Lung (tissue), 12 donors: ENCODE measurements around the gene HM13. TPM values are rescaled to one million over a fixed set of nuclear protein-coding genes. Genes with fewer than 3 reads are reported as not detected.

Experiments
- ATAC-seq: fragments of 200-7000 bp; cut with Tn5 transposase; one replicate; pipeline ENCODE4 v1.9.1; 2020; ENCODE audit warnings: moderate number of reproducible peaks; ENCODE audit not compliant: insufficient read depth, low FRiP score
- DNase-seq, 3 donors: peaks; one replicate each; pipeline ENCODE4 v3.0.0-alpha.2; 2013 to 2017
- H3K27ac ChIP-seq, 2 donors: one replicate each; pipeline ENCODE4 v1.5.1; 2013; ENCODE audit warnings: mild to moderate bottlenecking in 2 of 2, moderate library complexity in 2 of 2, control low read depth in 1 of 2, inconsistent platforms in 1 of 2, low read depth in 1 of 2, low read length in 1 of 2
- H3K27me3 ChIP-seq, 3 donors: one replicate each; pipeline ENCODE4 v1.5.1; 2013; ENCODE audit warnings: low read length in 2 of 3; ENCODE audit not compliant: control insufficient read depth in 3 of 3, insufficient read depth in 3 of 3
- H3K36me3 ChIP-seq, 4 donors: one replicate each; pipeline ENCODE4 v1.5.1; 2013; ENCODE audit warnings: low read length in 4 of 4, mild to moderate bottlenecking in 1 of 4, moderate library complexity in 1 of 4; ENCODE audit not compliant: control insufficient read depth in 4 of 4, insufficient read depth in 4 of 4
- H3K4me1 ChIP-seq, 5 donors: one replicate each; pipeline ENCODE4 v1.5.1; 2013; ENCODE audit warnings: low read length in 5 of 5, mild to moderate bottlenecking in 2 of 5, moderate library complexity in 1 of 5; ENCODE audit not compliant: control insufficient read depth in 5 of 5, insufficient read depth in 5 of 5
- H3K4me3 ChIP-seq: one replicate; pipeline ENCODE4 v1.5.1; 2013; ENCODE audit warnings: mild to moderate bottlenecking, control low read depth, moderate library complexity
- H3K9ac ChIP-seq, 2 donors: one replicate each; pipeline ENCODE4 v1.5.1; 2013; ENCODE audit warnings: low read length in 2 of 2, control low read depth in 1 of 2; ENCODE audit not compliant: insufficient read depth in 1 of 2
- H3K9me3 ChIP-seq, 4 donors: one replicate each; pipeline ENCODE4 v1.5.1; 2013; ENCODE audit warnings: low read length in 3 of 4, mild to moderate bottlenecking in 1 of 4, moderate library complexity in 1 of 4; ENCODE audit not compliant: control insufficient read depth in 4 of 4, insufficient read depth in 3 of 4
- CTCF ChIP-seq: IDR thresholded peaks from 2 replicates; pipeline ENCODE4 v1.5.1; 2012; ENCODE audit warnings: mild to moderate bottlenecking; ENCODE audit errors: control extremely low read depth, extremely low read depth
- WGBS, 2 donors: extraction: QIAGEN DNeasy Blood & Tissue Kit; methylation state at CpG; one replicate each; pipeline ENCODE4 v1.1.7; 2013; 5-methylcytosine and 5-hydroxymethylcytosine counted together
- polyA plus RNA-seq, 2 donors: library from polyadenylated mRNA; stranded (reverse); fragments of 200-250 nt; gene quantifications; one replicate each; pipeline ENCODE4 v1.2.1, GENCODE V29; 2013
- total RNA-seq, 2 donors: library from RNA; depleted of rRNA in 1 of 2; stranded (reverse); fragments of >200 nt in 1 of 2; gene quantifications; one replicate each; pipeline ENCODE4 v1.2.1, GENCODE V29; 2014 to 2021
- donor health status: control.
- donor health status: control.
- donor health status: Bipolar disorder and iron deficiency.
- donor health status: healthy.
- donor health status: DM: yes; HTN: yes; CAD: no.

Gene HM13
- total and polyA plus RNA-seq, 4 donors = 53.5 to 249 (median 205) TPM

- ATAC-seq (no peak), DNase-seq (peak; percentile 53 to 62 (median 57))
- Histone ChIP-seq H3K27me3 (no peaks in the 10 kb centered on the region), H3K9me3 (no peaks in the 10 kb centered on the region), H3K4me3 (peak overlapping the region; percentile 94), H3K4me1 (peaks cover 0 to 56% (median 12%) of the 10 kb centered on the region in 5 donors), H3K27ac (peak overlapping the region; percentile 86 to 99), H3K9ac (peak overlapping the region; percentile 94 to 96), H3K36me3 (peaks cover 0 to 8% (median 0%) of the 10 kb centered on the region in 4 donors)
- TF ChIP-seq CTCF = no peak
- 2 to 7% methylated on average over 37 to 39 of the region's 39 CpGs for WGBS, 2 donors
Observed at GRCh38 chr20:31605902-31606803, 91.9 kb downstream of the HM13 start.

- H3K9me3 ChIP-seq = no peaks in the 10 kb centered on the region
- peak; percentile 54 to 81 (median 66) for DNase-seq
- WGBS, 2 donors = 41 to 71% methylated on average over 8 of the region's 8 CpGs
- peak overlapping the region; percentile 94 to 96 for H3K9ac ChIP-seq
- no peak for ATAC-seq
- peak overlapping the region; percentile 86 to 97 for H3K27ac ChIP-seq
- H3K36me3 ChIP-seq = peaks cover 0 to 8% (median 0%) of the 10 kb centered on the region in 4 donors
- peaks cover 0 to 56% (median 15%) of the 10 kb centered on the region in 5 donors for H3K4me1 ChIP-seq
- H3K4me3 ChIP-seq = peak overlapping the region; percentile 94
- H3K27me3 ChIP-seq = no peaks in the 10 kb centered on the region
- no peak for TF ChIP-seq CTCF
Observed at GRCh38 chr20:31606804-31607639, 92.8 kb downstream of the HM13 start.

- H3K9me3 ChIP-seq = no peaks in the 10 kb centered on the region
- H3K4me1 ChIP-seq = peaks cover 0 to 55% (median 15%) of the 10 kb centered on the region in 5 donors
- TF ChIP-seq CTCF = no peak
- H3K27me3 ChIP-seq = no peaks in the 10 kb centered on the region
- WGBS, 2 donors = 35 to 57% methylated on average over 9 of the region's 9 CpGs
- ATAC-seq (no peak), DNase-seq (no peak)
- H3K36me3 ChIP-seq = peaks cover 0 to 8% (median 0%) of the 10 kb centered on the region in 4 donors
- H3K27ac ChIP-seq = peak overlapping the region; percentile 86 to 97
- H3K4me3 ChIP-seq = peak overlapping the region; percentile 94
- peak overlapping the region in 1 of 2 donors; percentile 51 for H3K9ac ChIP-seq
Observed at GRCh38 chr20:31607640-31608250, 93.5 kb downstream of the HM13 start.
